IPS-18c (cell line): ENCODE data around the gene MTX2.

Experiments used
- H3K4me3 ChIP-seq: 2 replicates; pipeline ENCODE4 v1.7.0; 2013; ENCODE audit warnings: low read depth, mild to moderate bottlenecking, low read length, moderate library complexity; ENCODE audit not compliant: insufficient read depth
- H3K9me3 ChIP-seq: one replicate; pipeline ENCODE4 v1.6.1; 2013; ENCODE audit warnings: mild to moderate bottlenecking, low read length, moderate library complexity; ENCODE audit not compliant: control insufficient read depth, insufficient read depth

Gene MTX2

DNA sequence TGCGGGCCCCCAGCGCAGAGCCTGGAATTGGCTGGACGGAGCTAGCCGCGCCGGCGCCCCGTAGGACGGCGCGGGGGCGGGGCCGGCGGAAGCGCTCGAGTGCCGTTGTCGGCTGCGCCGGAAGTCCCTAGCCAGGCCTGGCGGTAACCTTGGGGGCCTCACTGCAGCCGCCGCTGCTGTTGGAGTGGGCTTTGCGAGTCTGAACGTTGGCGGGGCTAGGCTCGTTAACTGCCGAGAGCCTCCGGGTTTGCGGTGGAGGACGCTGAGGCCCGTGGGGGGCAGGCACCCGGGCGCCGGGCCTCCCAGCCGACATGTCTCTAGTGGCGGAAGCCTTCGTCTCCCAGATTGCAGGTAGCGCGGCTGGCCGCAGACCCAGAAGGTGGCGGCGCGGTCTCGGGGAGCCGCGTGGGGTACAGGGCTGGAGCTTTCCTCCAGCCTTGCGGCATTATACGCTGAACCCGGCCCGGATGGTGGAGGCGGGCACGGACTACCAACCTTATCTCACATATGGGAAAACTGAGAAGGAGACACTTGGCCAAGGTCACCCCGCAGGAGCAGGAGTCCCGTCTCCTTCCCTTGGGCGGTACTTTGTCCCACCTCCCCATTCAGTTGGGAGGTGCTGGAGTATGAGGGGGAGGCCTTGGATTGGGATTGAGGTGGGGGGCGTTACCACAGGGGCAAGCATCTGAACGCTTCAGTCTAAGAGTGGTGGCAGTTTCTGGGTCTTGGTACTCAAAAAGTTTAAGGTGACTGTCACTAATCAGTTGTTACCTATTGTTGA lies at the start of gene MTX2:
MTX2 (plus strand) TSS at position 124 of the 781 bp plus-strand sequence; CDS start at position 312, 188 bp downstream.
- H3K4me3 ChIP-seq = peak within 1 kb of the TSS; percentile 97
- no peaks in the 10 kb centered on the region for H3K9me3 ChIP-seq

DNA sequence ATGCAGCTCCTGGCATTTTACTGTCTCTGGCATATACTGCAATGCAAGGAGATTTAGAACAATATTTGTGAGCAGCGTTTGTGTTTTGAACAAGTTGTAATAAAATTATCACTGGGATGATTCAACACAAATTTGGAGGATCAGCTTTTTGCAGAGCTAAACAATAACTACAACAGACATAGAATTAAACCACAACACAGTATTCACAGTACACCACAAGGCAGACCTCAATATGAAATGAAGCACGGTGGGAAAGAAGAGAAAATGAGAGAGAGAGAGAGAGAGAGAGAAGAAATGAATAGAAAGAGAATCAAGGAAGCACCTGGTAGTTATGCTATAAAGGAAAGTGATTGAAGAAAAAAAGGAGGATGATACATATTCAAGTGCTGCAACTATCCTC lies 41.4 kb upstream of the MTX2 start:
- no peak overlapping the region for H3K4me3 ChIP-seq

DNA sequence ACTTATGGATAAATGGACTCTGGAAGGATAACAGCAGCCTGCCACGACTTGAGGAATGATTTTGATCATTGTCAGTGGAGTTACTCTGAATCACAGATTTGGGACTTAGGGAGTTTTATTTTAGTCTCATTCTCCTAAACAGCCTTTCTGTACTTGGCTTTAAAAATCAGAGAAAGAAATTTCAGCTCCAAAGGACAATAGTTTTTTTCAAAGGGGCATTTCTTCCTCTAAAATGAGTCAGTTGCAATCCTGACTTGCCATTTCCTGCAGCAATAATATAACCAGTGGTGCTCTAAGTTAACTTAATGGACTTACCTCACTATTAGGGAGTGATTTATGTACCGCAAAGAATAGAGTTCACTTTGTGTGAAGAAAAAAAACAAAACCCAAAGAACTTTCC lies 35.1 kb upstream of the MTX2 start:
- H3K4me3 ChIP-seq = no peak overlapping the region
- no peaks in the 10 kb centered on the region for H3K9me3 ChIP-seq

More for the DNA sequence above, 41.4 kb upstream of the MTX2 start:
- no peaks in the 10 kb centered on the region for H3K9me3 ChIP-seq

DNA sequence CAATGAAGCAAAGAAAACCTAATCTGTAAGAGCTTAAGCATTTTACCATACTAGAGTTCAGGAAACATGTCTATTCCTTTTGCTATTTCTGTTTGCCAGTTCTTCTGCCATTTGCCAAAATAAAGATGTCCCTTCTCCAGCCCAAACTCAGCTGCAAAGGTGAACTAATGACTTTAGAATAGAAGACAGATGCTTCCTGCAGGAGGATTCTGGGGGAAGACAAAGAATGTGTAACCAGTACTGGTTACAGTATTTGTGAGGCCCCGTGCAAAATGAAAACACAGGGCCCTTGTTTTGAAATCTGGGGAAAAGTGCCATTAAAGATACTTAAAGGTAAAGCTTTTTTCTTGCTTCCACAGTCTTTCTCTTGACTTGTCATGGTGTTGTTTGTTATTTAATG lies 34.3 kb upstream of the MTX2 start:
- no peak overlapping the region for H3K4me3 ChIP-seq
- H3K9me3 ChIP-seq = no peaks in the 10 kb centered on the region

DNA sequence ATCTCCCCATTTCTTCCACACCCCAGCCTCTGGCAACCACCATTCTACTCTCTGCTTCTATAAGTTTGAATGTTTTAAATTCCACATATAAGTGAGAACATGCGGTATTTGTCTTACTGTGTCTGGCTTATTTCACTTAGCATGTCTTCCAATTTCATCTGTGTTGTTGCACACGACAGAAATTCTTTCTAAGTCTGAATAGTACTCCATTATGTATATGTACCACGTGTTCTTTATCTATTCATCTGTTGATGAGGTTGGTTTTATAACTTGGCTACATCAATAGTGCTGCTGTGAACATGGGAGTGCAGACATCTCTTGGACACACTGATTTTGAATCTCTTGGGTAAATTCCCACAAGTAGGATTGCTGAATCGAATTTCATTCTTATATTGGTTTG lies 31.8 kb upstream of the MTX2 start:
- no peaks in the 10 kb centered on the region for H3K9me3 ChIP-seq
- H3K4me3 ChIP-seq = no peak overlapping the region

DNA sequence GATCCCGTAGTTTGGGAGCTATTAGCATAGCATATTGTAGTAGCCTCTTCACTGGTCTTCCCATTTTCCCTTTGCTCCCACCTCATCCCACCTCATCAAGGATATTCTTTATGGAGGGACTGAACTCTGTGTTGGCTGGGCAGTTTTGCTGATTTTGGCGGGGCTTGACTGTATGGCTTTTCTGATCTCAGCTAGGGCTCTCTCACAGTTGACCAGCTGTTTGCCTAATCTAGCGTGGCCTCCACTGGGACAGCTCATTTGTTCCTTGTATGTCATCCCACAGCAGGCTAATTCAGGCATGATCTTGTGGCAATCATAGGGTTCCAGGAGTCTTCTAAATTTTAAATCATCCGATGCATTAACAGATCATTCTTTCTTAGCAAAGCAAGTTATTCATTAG lies 30.2 kb upstream of the MTX2 start:
- Histone ChIP-seq H3K4me3 (no peak overlapping the region), H3K9me3 (no peaks in the 10 kb centered on the region)

DNA sequence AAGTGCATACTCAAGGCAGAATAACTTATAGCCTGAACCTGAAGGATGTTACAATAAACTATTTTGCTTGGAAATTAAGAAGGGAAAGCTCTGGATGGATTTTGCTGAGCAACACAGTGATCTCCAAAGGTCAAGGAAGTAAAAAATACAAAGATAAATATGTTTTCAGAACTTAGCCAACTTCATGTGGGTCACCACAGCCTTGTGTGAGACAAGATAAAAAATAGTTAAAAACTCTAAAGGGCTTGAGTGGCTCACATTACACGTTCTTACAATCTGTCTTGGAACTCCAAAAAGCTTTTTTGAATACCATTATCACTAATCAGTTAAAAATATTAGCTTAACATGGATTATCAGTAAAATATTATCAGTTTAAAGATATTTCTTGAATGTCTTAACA lies 28.9 kb upstream of the MTX2 start:
- Histone ChIP-seq H3K9me3 (no peaks in the 10 kb centered on the region), H3K4me3 (no peak overlapping the region)

DNA sequence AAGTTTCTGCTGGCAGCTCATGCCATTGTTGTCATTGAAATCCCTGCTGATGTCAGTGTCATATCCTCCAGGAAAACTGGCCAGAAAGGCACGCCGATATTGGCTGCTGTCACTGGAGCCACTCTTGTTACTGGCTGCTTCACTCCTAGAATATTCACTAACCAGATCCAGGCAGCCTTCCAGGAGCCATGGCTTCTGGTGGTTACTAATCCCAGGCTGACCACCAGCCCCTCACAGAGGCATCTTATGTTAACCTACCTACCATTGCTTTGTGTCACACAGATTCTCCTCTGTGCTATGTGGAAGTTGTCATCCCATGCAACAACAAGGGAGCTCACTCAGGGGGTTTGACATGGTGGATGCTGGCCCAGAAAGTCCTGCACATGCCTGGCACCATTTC lies 27.0 kb upstream of the MTX2 start:
- no peak overlapping the region for H3K4me3 ChIP-seq
- no peaks in the 10 kb centered on the region for H3K9me3 ChIP-seq

DNA sequence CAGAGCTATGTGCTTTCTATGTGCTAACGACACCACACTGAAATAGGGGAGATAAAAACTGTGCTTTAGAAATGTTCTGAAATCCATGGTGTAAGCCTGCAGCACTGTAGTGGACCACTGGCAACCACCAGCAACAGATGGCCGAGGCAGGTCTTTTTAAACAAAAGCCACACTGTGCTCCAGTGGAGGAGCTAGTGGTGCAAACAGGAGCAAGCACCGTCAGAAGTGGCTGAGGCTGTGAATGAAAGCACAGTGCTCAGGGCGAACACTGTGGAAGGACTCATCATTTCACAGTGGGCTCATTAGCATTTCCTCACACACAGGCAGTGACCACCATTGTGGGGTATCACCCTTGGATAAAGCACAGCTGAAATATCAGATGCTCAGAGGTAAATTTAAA lies 22.9 kb upstream of the MTX2 start:
- Histone ChIP-seq H3K9me3 (peaks cover 4% of the 10 kb centered on the region), H3K4me3 (no peak overlapping the region)

DNA sequence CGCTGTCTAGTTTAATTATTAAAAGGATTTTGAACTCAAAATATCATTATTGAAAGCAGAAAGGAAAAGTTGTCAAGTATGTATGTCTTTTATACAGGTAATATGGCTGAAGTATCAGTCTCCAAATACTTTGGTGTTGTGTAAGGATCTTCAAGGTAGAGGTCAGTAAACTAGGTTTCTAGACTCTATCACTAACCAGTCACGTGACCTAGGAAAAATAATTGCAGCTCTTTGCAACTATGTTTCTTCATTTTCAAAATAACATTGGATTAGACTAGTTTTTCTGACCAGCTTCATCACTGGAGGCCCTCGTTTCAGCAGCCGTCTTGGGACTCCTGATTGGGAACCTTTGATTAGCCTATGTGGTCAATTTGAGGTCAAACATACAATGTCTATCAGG lies 21.4 kb upstream of the MTX2 start:
- Histone ChIP-seq H3K4me3 (no peak overlapping the region), H3K9me3 (peaks cover 4% of the 10 kb centered on the region)

DNA sequence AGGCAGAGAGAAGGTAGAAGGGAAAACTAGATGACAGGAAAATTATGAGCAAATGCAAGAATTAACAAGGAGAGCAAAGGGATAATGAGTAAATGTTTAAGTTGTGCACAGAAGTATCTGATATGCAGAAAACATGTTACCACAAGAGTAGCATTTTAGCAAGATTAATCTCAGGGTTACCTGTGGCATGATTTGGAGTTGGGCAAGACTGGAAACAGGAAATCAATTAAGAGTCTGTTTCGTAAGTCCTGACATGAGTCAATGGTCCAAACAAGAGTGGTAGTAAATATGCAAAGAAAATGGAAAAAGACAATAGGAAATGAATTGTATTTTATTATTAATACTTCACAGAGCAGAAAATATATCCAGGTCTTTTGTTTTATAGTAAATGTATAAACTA lies 17.3 kb upstream of the MTX2 start:
- H3K9me3 ChIP-seq = peaks cover 4% of the 10 kb centered on the region
- H3K4me3 ChIP-seq = no peak overlapping the region

DNA sequence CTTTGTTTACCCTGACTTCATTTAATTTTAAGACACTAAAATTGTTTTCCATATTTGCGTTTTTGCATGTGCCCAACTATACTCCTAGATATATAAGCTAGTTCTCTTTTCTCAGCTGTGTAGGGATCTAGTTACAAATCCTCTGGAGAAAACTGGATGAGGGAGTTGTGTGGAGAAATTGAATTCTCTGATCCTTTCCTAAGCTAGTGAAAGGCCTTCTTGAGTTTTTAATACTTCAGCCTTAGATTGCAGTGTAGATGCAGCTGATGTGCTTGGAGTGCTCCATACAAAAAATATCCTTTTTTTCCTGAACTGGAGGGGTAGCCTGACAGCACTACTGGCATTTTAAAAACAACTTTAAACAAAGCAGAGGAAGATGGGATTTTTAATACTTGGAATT lies 8.6 kb upstream of the MTX2 start:
- H3K4me3 ChIP-seq = no peak overlapping the region
- no peaks in the 10 kb centered on the region for H3K9me3 ChIP-seq

DNA sequence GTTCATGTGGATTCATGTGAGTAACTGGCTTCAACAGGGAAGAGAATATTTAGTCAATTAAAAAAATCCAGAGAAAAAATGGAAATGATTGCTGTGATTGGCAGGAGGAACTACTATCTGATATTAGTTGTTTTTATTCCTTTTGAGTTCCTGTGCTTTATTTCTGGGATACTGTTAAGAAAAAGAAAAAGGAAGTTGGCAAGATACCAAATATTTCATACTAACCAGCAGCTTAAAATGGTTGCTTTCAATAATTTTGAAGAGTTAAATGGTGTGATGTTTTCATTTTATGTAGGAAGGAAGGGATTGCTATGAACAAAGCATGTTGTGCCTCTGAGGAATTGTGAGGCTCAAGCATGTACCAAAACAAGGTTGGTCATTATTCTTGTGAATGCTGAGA lies 8.1 kb upstream of the MTX2 start:
- H3K4me3 ChIP-seq = no peak overlapping the region
- no peaks in the 10 kb centered on the region for H3K9me3 ChIP-seq

DNA sequence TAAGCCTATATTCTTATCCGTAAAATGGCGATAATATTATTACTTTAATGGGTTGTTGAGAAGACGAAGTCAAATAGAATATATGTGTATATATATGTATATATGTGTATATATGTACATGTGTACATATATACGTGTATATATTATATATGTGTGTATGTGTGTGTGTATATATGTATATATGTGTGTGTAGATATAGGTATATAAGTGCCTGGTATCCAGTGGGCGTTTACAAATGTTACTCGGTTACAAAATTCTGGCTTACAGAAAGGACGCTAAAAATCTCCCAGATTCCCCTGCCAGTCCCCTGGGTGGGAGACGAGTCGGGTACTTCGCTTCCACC lies 295 bp upstream of the MTX2 start:
- H3K4me3 ChIP-seq = peak overlapping the region; percentile 97; the same call in 1 of the 2 replicates
- H3K9me3 ChIP-seq = no peaks in the 10 kb centered on the region

DNA sequence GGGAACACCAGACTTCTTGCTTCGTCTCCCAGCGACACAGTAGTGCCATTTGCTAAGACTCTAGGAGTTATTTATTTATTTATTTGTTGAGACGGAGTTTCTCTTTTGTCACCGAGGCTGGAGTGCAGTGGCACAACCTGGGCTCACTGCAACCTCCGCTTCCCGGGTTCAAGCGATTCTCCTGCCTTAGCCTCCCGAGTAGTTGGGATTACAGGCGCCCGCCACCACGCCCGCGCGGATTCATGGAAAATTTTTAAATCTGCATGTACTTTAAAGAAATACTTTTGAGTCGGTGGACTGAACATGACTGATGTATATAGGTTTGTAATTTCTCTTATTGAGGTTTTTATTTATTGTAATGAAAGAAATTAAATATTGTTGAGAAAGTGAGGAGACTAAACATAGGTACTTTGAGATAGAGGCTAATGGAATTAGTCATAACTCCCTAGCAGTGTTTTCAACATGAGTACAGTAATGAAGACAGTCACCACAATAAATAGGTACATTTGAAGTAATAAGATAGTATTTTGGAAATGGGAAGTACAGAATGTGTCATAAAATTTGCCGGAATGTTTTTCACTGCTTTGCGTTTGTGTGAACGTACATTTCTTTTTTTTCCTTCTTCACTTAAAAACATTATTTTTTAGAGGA lies 983 bp downstream of the MTX2 start:
- H3K4me3 ChIP-seq = peak overlapping the region; percentile 97
- H3K9me3 ChIP-seq = no peaks in the 10 kb centered on the region

DNA sequence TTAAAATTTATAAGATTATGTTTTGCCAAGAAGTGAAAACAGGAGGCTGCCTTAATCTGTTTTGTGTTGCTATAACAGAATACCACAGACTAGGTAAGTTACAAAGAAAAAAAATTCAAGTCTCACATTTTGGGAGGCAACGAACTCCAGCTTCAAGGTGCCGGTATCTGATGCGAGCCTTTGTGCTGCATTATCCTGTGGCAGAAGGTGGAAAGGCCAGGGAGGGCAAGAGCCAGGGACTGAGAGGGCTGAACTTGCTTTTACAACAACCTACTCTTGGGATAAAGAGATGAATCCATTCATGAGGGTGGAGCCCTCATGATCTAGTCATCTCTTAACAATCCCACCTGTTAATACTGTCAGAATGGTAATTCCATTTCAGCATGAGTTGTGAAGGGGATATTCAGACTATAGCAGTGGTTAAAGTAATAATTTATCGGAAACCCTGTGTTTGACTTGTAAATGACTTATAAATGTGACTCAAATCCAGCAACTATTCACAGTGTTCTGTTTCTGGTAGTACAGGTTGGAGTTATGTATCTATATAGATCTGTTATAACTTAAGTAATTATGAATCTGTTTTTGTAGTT lies 3.7 kb downstream of the MTX2 start:
- no peak overlapping the region for H3K4me3 ChIP-seq
- no peaks in the 10 kb centered on the region for H3K9me3 ChIP-seq

DNA sequence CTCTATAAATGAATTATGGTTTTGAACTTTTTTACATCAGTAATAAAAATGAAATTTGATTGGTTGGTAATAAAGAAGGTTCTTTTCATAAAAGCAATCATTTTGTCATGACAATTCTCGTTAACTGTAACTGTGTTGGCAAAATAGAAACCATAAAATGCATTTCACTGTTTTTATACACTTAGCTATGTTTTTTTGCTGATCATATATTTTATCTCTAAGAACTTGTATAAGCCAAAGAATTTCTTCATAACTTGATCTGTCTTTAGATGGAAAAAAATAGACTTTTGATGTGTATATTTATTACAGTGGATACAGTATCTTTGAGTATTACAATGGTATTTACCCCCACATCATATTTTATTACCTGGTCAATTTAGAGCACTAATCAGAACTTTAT lies 9.7 kb downstream of the MTX2 start:
- Histone ChIP-seq H3K4me3 (no peak overlapping the region), H3K9me3 (no peaks in the 10 kb centered on the region)

DNA sequence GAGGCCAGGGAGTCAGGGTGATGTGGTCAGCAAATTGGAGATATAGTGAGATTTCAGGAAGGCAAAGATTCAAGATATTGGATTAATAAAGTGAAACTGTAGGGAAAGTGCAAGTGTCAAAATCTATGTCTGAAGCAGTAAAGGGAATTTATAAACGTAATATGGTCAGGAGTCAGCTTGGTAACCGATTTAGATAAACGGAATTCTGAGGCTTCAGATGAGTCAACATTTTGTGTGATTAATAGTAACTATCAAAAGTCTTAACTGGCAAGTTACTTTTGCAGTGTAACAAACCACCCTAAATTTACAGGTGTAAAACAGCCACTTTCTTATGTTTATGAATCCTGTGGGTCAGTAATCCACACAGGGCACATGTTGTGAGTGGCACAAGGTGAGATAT lies 10.9 kb downstream of the MTX2 start:
- no peak overlapping the region for H3K4me3 ChIP-seq
- H3K9me3 ChIP-seq = no peaks in the 10 kb centered on the region
